ENCODE results near the gene CREB5.
"Not testable (repeated sequence)": the region's sequence is repeated elsewhere in the genome, so short reads cannot be mapped to it uniquely, and the experiment has no call there.

Gene CREB5

DNA sequence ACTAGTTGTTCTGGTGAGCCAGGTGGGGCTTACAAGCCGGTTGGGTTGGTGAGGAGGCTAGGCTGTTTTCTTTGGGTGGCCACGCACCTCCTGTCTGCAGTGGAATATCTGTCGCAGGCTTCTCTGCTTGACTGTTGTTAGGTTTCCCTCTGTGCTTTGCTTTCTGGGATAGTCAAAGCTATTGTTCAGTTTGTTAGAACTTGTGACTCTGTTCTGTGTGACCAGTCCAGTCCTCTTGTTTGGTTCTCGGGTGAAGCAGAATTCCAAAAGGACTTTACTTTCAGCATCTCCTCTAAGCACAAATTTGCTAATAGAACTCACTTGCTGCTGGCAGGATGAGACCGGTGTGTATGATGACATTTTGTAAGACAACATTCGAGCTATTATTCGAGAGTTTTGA is 105.3 kb downstream of the CREB5 start:
- no peak for DNase-seq

DNA sequence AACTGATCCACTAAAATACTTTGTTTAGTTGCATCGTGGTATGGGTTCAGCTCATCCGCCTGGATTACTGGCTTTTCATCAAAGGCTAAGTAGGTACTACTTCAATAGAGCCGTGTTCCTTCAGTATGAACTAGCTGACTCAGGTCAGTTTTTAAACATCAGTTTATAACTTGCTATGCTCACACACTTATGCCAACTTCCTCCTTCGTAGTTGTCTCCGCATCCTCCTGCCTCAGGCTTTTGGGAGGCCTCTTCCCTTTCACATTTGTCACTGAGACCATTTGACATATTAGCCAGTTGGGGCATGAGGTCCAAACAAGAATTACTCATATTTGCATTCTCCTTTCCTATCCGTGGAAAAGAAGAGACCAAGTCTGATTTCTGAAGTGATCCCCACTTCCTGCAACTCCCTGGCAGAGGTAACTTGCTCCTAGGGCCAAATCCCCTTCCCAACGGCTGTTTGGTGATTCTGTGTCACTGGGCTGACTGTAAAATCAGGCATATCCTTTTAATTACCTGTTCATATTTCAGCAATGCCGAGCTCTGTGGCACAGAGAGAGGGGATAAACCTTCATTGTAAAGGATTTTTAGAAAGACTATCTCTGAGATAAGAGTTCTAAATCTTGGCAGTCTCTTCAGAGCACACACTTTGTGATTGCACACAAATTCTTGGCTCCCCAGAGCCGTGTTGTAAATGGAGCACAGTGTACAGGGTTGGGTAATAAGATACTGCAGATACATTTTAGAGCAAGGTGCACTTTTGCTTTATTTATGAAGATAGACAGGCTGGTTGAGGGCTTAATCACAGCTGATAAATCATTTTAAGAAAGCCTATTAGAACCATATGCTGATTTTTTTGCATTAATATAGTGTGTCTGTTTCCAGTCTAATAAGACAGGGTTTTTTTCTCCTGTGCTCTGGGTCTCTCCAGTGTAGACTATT is 108.0 kb downstream of the CREB5 start:
- no peak for DNase-seq

DNA sequence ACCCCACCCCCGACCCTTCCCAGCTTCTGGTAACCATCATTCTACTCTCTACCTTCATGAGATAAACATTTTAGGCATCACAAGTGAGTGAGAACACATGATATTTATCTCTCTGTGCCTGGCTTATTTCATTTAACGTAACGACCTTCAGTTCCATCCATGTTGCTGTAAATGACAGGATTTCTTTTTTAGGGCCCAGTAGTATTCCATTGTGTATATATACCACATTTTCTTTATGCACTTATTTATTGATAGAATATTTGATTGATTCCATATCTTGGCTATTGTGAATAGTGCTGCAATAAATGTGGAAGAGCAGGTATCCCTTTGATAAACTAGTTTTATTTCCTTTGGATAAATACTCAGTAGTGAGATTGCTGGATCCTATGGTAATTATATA is 112.7 kb downstream of the CREB5 start:
- DNase-seq: no peak

DNA sequence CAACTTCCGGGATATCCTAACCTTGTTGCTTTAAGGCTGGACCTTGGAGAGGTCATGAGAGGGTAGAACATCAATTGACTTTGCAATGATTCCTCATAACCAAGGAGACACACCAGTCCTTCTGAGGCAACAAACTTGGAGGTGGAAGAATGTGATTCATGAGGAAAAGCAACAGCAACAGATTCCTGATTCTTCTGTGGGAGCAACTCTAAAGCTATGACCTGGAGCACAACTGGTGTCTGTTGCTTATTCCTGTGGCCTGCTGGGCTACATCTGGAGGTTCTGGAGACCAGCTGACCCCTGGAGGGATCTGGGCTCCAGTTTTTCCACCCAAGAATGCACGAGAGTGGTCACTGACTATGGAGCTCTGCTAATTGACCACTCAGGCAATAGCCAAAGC is 116.6 kb downstream of the CREB5 start:
- DNase-seq: no peak

DNA sequence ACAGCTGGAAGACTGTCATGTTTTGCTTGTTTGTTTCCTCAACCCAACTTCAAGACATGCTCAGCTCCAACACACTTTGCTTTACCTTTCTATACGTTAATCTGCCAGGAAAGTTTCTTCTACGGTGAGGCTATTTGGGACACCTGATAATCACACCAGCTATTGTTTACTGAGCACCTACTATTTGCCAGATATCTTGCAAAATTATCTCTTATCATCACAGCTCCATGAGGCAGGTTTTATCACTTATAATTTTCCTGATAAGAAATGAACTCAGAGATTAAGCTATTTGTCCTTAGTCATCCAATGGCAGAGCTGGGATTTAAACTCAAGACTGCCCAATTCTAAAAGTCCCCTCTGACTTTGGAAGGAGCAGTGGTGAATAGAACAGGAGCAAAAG is 117.4 kb downstream of the CREB5 start:
- DNase-seq: no peak

DNA sequence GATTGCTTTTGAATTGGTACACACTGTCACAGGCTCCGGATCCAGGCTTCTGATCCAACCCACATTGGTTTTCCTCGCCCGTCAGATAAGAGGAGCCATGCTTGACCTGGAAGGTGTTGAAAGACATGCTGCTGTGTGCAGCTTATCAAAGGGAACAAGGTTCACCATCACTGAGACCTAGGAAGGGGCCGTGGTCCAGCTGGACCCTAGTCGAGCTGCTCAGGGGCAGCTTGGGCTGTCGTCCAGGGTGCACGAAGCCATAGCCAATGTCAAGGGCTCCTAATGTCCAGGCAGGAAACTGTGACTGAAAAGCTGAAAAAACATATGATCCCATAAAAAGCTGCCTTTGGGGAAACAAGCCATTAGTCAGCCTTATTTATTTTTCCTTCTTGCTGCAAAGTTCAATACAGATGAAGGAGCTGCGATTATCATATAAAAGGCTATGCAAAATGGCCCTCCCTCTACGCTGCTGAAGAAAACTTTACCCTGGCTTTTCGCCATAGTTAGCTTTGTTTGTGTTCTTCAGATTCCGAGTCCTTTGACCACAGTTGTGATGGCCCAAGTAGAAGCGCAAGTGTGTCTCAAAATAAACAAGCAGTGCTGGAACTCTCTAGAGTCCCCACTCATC is 118.0 kb downstream of the CREB5 start:
- no peak for DNase-seq

DNA sequence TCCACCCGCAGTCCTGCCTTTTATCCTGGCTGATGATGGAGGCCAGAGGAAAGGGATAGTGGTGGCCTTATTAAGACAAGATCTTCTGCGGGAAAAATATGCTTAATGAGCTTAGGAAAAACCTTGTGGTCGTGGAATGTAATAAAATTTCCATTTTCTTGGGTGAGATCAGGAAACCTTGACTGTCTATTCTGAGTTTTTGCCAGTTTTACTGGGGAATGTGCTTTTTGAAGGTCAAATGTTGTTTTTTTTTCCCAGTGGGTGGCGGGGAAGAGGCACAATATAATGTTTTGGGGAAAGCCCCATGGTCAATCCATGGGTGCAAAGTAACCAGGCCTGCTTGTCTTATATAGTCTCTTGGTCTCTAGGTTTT is 118.5 kb downstream of the CREB5 start:
- no peak for DNase-seq

DNA sequence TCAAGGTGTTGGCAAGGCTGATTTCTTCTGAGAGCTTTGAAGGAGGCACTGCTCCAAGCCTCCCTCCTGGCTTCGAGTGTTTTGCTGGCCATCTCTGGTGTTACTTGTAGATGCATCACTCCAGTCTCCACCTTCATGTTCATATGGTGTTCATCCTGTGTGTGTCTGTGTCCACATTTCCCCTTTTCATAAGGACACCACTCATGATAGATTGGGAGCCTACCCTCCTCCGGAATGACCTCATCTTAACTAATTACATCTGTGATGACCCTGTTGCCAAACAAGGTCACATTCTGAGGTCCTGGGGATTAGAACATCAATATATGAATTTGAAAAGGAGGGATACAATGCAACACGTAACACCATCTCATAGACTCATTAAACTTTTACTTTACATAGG is 119.0 kb downstream of the CREB5 start:
- DNase-seq: no peak

DNA sequence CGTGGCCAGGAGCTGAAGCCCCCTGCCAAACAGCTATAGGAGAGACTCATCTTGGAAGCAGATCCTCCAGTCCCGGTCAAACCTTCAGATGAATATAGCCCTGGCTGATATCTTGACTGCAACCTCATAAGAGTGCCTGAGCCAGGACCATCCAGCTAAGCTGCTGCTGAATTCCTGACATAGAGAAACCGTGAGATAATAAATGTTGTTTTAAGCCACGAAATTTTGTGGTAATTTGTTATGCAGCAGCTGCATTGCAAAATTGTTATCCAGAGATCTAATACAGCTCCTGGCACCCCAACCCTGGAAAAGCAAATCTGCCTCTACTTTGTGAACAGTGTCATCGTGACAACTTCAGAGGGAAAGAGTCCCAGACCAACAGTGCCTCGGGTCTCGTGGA is 119.9 kb downstream of the CREB5 start:
- no peak for DNase-seq

DNA sequence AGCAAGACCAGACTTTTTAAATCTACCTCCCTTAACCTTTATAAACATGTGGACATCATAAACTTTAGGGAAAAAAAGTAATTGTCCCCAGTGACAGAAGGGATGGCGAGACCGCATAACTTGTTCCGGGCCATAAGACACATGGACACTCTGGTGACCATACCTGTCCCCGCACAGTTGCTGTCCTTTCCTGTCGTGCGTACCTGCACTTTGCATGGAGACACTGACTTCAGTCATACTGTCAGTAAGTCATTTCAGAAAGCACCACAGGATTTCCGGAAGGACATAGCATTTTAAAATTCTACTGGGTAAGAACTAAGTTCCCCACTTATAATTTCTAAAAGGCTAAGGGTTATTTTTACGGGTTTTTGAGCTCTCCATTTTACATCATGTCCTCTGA is 120.9 kb downstream of the CREB5 start:
- no peak for DNase-seq

DNA sequence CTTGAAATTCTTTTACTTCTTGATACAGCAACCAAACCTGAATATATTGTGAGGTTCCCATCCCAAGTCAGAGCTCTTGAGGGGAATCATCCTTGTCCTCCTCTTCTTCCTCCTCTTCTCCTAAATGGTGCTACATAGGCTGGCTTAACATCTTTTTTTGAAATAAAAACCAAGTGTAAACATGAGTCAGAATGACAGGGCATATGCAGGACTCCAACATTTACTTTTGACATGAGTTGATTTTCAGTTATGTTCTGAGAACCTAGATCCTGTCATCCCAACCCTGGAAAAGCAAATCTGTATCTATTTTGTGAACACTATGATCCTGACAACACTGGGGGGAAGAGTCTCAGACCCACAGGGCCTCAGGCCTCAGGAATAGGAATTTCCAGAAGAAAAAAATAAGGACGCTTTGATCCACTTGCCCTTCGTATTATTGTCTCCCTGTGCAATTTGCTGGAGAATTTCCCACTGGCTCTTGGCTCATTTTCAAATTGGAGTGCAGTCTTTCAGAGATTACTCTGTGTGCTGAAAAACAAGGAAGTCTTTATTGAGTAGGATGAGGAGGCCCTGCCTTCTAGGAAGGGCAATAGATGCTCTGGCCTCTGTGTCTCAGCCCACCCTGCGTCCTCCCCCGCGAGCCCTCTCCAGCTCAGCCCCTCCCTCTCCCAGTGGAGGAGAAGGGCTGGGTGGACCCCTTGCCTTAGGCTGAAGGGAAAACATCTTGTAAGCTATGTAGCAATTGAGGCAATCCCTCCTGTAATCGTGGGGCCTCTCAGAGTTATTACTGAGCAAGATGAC is 121.6 kb downstream of the CREB5 start:
- no peak for DNase-seq

DNA sequence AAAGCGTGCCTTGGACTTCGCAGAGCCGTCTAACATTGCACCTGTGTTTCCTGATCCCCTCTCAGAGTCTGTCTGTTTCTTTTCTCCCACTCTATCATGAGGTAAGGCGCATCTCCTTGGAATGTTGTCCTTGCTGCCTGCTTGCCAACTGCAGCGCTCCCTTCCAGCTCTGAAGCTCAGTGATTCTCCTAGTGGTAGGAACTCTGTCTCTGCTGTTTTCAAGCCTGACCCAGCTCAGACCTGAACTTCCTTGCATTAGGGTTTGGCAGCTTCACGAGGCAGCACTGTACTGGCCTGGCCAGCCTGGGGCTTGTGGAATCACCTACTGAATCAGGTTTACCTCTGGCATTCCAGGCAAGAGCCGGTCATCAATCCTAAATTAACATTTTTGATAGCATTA is 123.9 kb downstream of the CREB5 start:
- no peak for DNase-seq

DNA sequence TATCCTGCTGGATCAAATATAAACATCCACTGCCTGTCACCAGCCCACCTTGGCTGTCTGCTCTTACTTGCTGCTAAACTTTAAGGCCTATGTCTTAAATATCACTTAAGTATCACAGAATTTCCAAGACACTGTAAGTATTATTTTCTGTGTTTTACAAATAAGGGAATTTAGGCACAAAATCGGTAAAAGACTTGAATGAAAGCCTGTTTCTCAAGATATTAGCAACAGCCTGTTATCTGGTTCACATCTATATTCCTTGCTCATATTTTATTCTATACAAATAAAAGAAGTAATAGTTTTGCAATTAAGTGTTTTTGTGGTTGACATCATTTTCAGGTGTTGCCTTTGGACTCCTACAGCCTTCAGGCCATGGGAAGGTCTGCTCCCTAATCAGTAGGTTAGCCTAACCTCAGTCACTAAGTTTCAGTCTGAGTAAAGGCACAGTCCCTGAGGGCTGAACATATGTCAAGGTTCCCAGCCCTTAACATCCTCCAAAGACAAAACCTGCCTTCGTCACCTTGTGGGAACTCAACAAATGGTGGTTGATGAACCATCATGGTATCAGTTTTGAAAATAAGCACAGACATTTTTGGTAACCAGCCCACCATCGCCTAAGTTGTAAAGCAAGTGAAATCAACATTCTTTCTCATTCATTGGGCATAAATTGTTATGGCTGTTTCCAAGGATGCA is 127.1 kb downstream of the CREB5 start:
- no peak for DNase-seq

DNA sequence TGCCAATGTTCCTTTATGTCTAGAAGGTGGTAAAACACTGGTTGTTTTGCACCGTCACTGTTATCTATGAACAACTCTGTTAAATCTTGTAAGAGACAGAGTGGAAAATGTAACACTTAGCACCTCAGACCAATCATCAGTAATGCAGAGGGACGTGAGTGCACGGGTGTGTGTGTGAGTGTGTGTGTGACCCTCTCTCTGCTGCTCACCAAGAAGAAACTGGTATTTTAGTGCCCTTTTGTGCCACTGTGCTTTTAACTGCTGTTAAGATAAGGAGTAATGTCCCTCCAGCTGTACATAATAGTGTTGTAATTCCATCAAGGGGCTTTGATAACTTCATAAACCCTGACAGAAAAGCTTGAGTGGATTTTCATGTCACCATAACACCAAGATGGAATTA is 130.1 kb downstream of the CREB5 start:
- DNase-seq: no peak

DNA sequence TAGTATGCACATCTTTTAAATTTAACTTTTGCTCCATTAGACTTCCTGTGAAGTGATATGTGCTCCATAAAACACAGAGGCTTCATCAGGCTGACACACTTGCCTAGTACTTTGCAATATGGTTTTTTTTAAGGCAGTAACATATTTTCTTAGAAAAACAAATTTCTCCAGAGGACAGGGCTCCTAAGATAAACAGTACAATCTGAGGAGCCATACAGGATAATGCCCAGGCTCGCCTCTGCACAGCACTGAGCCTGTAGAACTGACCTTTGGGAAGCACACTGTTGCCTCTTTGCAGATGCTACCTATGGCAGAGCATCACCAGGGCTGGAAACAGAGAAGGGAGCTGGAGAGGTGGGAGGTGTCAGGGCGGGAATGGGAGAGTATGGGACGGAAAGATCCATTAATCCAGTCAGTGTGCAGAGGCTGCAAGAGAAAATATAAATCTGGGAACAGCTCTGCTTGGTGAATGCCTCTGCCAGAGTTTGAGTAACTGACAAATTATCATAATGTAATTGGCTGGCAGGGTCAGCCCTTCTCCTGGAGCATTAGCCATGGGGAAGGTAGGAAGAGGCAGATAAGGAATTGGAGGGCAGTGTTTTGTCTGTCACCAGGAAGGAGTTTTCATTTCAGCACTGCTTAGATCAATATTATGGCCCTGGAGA is 132.3 kb downstream of the CREB5 start:
- DNase-seq: no peak

DNA sequence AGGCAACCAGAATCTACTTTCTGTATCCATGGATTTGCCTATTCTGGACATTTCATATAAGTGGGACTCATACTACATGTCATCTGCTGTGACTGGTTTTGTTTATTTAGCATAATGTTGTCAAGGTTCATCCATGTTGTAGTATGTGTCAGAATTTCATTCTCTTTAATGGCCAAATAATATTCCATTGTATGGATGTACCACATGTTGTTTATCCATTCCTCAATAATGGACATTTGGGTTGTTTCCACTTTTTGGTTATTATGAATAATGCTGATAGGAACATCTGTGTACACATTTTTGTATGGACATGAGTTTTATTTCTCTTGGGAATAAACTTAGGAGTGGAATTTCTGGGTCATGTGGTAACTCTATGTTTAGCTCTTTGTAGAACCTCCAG is 133.7 kb downstream of the CREB5 start:
- no peak for DNase-seq

DNA sequence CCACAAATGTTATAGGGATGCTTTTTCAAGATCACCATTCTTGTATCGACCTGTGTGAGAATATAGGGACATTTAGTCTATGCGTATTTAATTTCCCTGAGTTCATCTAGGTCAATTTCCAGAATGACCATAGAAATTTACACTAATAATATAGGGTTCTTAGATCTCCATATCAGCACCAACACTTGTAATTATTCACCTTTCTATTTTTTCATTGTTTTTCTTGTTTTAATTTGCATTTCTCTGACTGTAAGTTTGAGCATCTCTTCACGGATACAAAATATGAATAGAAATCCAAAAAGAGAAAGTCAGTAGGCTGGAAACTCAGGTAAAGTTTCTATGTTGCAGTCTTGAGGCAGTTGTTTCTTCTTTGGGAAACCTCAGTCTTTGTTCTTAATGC is 134.8 kb downstream of the CREB5 start:
- DNase-seq: no peak

DNA sequence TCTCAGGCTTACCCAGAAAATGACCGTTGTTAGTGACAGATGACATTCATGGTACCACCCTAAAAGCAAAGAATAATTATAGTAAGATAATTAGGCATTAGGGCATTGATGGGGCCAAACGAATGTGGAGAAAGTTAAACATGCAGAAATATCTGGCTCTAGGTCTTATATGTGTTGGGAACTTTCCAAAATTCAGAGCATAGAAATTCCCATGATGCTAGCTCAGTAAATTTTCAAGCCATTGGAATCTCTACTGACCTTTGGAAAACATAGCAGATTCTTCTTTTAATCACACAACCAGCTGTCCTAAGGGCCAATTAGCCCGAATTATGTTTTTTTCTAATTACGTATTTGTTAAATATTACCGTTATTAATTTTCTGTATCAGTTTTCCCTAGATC is 136.1 kb downstream of the CREB5 start:
- no peak for DNase-seq

DNA sequence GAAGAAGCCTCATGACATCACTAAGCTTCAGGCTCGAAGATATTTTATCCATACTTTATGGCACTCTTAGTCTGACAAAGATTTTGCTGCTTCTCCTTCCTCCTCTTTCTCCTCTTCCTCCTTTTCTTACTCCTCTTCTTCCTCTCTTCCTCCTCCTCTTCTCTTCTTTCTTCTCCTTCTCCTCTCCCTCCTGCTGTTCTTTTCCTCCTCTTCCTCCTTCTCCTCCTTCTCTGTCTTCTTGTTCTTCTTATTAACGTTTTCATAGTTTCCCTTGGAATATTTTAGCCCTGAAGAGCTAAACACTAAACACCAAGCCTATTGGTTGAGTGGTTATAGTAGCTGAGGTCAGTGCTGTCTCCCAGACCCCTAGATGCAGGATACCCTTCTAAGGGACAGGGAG is 137.7 kb downstream of the CREB5 start:
- DNase-seq: no peak

DNA sequence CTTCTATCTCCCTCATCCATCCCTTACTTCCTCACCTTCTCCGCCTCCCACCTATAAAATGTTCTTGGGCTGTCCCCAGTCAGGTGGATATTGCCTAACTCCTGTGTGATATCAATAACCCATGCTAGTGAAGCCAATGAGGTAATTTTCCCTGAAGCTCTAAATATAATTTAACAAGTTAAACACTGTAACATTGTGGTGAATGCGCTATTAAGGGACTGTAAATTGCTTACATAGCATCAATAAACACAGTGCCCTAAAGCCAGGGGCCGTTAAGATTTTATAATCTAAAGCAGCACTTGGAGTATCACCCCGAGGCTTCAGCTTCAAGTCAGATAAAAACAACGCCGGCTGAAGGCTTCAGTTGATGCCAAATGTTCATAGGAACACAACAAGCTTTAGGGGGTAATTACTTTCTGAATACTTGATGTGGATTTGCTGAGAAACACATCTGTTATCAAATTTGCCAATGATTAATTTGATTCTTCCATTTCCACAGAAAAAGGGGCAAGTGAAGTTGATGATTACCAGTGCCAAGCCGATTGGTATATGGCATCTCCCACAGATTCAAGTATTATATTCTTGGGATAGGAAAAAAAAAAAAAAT is 138.4 kb downstream of the CREB5 start:
- peak; percentile 13 for DNase-seq

DNA sequence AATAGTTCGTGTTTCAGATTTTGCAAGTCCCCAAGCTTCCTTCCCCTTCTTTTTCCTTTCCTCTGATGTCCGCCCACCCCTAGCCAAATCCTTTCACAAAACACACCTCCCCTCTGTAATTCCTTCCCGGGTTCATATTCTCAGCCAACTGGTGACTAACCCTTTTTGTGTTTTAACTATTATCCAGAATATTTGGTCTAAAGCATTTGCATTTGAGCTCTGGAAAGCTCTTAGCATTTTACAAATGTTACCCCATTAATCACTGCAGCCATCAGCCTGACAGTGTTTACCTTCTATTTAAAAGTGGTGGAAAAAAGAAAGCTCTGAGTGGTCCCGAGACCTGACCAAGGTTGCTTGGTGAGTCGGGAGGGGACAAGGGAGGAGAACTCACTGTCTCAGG is 139.0 kb downstream of the CREB5 start:
- no peak for DNase-seq

DNA sequence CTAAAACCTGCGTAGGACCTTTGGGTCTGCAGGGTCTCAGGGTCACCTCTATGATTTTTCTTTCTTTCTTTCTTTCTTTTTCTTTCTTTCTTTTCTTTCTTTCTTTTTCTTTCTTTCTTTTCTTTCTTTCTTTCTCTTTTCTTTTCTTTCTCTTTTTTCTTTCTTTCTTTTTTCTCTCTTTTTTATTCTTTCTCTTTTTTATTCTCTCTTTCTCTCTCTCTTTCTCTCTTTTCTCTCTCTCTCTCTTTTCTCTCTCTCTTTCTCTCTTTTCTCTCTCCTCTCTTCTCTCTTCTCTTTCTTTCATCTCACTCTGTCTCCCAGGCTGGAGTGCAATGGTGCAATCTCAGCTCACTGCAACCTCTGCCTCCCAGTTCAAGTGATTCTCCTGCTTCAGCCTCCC is 139.4 kb downstream of the CREB5 start:
- DNase-seq: not testable (repeated sequence)
